ENCODE measurements around the gene ADRA2A. TPM values are rescaled to one million over a fixed set of nuclear protein-coding genes. Genes with fewer than 3 reads are reported as not detected.

The ADRA2A gene
- total and polyA plus RNA-seq, 10 of the 15 experiments (the other 5 are each of a cell fraction or from before 2014, with no cell fraction given): 0.08 TPM; not detected in 9

GRCh38 chr10:111039522-111039921, 37.3 kb upstream of the ADRA2A start:
- ChIA-PET RAD21 (ENCODE audit: unreplicated experiment) (no interaction called here), POLR2A (no interaction called here), SMC1A (ENCODE audit: uncharacterized antibody, unreplicated experiment) (no interaction called here), CTCF (no interaction called here)
- H3K4me3 ChIP-seq: no peak overlapping the region
- no peaks in the 10 kb centered on the region for H3K79me2 ChIP-seq (ENCODE audit: control insufficient read depth, insufficient read depth, low read length)
- H3K9ac ChIP-seq (ENCODE audit: control insufficient read depth, insufficient read depth, low read length): no peak overlapping the region
- H3K27me3 ChIP-seq (replicated peaks in 1 of 2; ENCODE audit: control insufficient read depth in 2 of 2, insufficient read depth in 2 of 2, low read length in 1 of 2): no peaks in the 10 kb centered on the region
- no peak overlapping the region for H3K4me2 ChIP-seq (ENCODE audit: control insufficient read depth, insufficient read depth)
- in situ Hi-C loops (cut with MboI) (no loop called here), intact Hi-C loops (cut with micrococcal nuclease; ENCODE audit: unreplicated experiment) (no loop called here)
- ATAC-seq (no peak), DNase-seq (ENCODE audit: low read depth, low spot score) (no peak), FAIRE-seq (no peak)
- WGBS (ENCODE audit: insufficient coverage, insufficient replicate concordance, low lambda C conversion rate, missing lambda C conversion rate): 58% methylated on average over 2 of the region's 2 CpGs
- TF ChIP-seq EZH2 (IDR thresholded peaks at IDR 0.05; ENCODE audit: borderline replicate concordance, control insufficient read depth, low read depth, low read length) (no peak), FOXM1 (IDR thresholded peaks at IDR 0.05; ENCODE audit: low read depth, low read length) (no peak), CBFB (IDR thresholded peaks at IDR 0.05; ENCODE audit: low read depth) (no peak), TCF3 (IDR thresholded peaks at IDR 0.05; ENCODE audit: borderline replicate concordance, insufficient read depth, low read depth, low read length) (no peak), CBX3 (IDR thresholded peaks at IDR 0.05; ENCODE audit: borderline replicate concordance, low read depth) (no peak)
- H3K27ac ChIP-seq (ENCODE audit: control insufficient read depth, insufficient read depth): no peak overlapping the region
- no TSS peak for BruUV-seq (replicated peaks)
- no peak overlapping the region for H2AFZ ChIP-seq (ENCODE audit: control insufficient read depth, low read depth, low read length)
- H3K36me3 ChIP-seq (ENCODE audit: control insufficient read depth in 2 of 2, insufficient read depth in 2 of 2, low read length in 1 of 2): no peaks in the 10 kb centered on the region
- peaks cover 3% of the 10 kb centered on the region; the same call in 1 of the 3 replicates for H3K9me3 ChIP-seq (replicated peaks; ENCODE audit: control insufficient read depth, insufficient read depth, low read length)
- no peaks in the 10 kb centered on the region for H4K20me1 ChIP-seq (ENCODE audit: control insufficient read depth, insufficient read depth)
- H3K4me1 ChIP-seq (ENCODE audit: control insufficient read depth, insufficient read depth, low read length): no peaks in the 10 kb centered on the region

GRCh38 chr10:111057006-111057405, 19.8 kb upstream of the ADRA2A start:
- no peak overlapping the region for H3K9ac ChIP-seq (ENCODE audit: control insufficient read depth, insufficient read depth, low read length)
- H3K4me1 ChIP-seq (ENCODE audit: control insufficient read depth, insufficient read depth, low read length): no peaks in the 10 kb centered on the region
- DNase-seq (ENCODE audit: low read depth, low spot score) (no peak), ATAC-seq (no peak), FAIRE-seq (no peak)
- no peak overlapping the region for H3K4me2 ChIP-seq (ENCODE audit: control insufficient read depth, insufficient read depth)
- ChIA-PET SMC1A (ENCODE audit: uncharacterized antibody, unreplicated experiment) (interaction anchor here (1.2 to 1.3 kb wide), 2 partner anchors 15 to 163 kb away, joined by 3 read pairs; no protein-coding TSS in a partner anchor), POLR2A (no interaction called here), RAD21 (ENCODE audit: unreplicated experiment) (no interaction called here), CTCF (no interaction called here)
- BruUV-seq (replicated peaks): no TSS peak
- WGBS (ENCODE audit: insufficient coverage, insufficient replicate concordance, low lambda C conversion rate, missing lambda C conversion rate): 0% methylated on average over 1 of the region's 1 CpG
- no peaks in the 10 kb centered on the region for H4K20me1 ChIP-seq (ENCODE audit: control insufficient read depth, insufficient read depth)
- intact Hi-C loops (cut with micrococcal nuclease; ENCODE audit: unreplicated experiment) (no loop called here), in situ Hi-C loops (cut with MboI) (no loop called here)
- no peak overlapping the region for H3K27ac ChIP-seq (ENCODE audit: control insufficient read depth, insufficient read depth)
- H3K27me3 ChIP-seq (replicated peaks in 1 of 2; ENCODE audit: control insufficient read depth in 2 of 2, insufficient read depth in 2 of 2, low read length in 1 of 2): no peaks in the 10 kb centered on the region
- H3K79me2 ChIP-seq (ENCODE audit: control insufficient read depth, insufficient read depth, low read length): no peaks in the 10 kb centered on the region
- H3K9me3 ChIP-seq (replicated peaks; ENCODE audit: control insufficient read depth, insufficient read depth, low read length): no peaks in the 10 kb centered on the region; the same call in 2 of the 3 replicates
- H3K4me3 ChIP-seq: no peak overlapping the region
- no peak overlapping the region for H2AFZ ChIP-seq (ENCODE audit: control insufficient read depth, low read depth, low read length)
- H3K36me3 ChIP-seq (ENCODE audit: control insufficient read depth in 2 of 2, insufficient read depth in 2 of 2, low read length in 1 of 2): no peaks in the 10 kb centered on the region
- TF ChIP-seq BACH1 (IDR thresholded peaks at IDR 0.05; ENCODE audit: borderline replicate concordance): no peak
- TF ChIP-seq POLR2AphosphoS2 (IDR thresholded peaks at IDR 0.05; ENCODE audit: low read depth, low read length): no peak
- no peak for TF ChIP-seq POLR2A (IDR thresholded peaks at IDR 0.05; ENCODE audit: low read depth, low read length)
- no peak for TF ChIP-seq IRF4 (IDR thresholded peaks at IDR 0.05; ENCODE audit: low read depth, low read length)
- TF ChIP-seq ZNF217 (IDR thresholded peaks at IDR 0.05): no peak

Measured in GM12878 (cell line).